Measurements from ENCODE around the gene LRP1-AS. TPM values are rescaled to one million over a fixed set of nuclear protein-coding genes. Genes with fewer than 3 reads are reported as not detected.

The LRP1-AS gene
- total RNA-seq, 6 experiments from 2014 or later, result not detected

- intact Hi-C loops (cut with DNase I), result no loop called here
- no peak for TF ChIP-seq POLR2A (IDR thresholded peaks at IDR 0.05)
Measured at GRCh38 chr12:57185906-57186508, 38.6 kb upstream of the LRP1-AS start.

GRCh38 chr12:57185403-57185802 lies 38.0 kb upstream of the LRP1-AS start:
- ATAC-seq, result peak in 1 of 4 donors; percentile 7
- TF ChIP-seq CTCF (IDR thresholded peaks at IDR 0.05) (no peak), POLR2A (IDR thresholded peaks at IDR 0.05) (no peak)

More at GRCh38 chr12:57185906-57186508, 38.6 kb upstream of the LRP1-AS start:
- Histone ChIP-seq H3K4me1 (no peaks in the 10 kb centered on the region), H3K4me3 (no peak overlapping the region), H3K9me3 (no peaks in the 10 kb centered on the region), H3K27me3 (no peaks in the 10 kb centered on the region), H3K27ac (no peak overlapping the region), H3K36me3 (peaks cover 7 to 97% (median 59%) of the 10 kb centered on the region in 4 donors)
- no peak for DNase-seq
- WGBS (ENCODE audit: insufficient coverage, low coverage, low lambda C conversion rate, missing lambda C conversion rate), result 80% methylated on average over 3 of the region's 12 CpGs
- no peak for ATAC-seq

GRCh38 chr12:57183939-57184725 lies 36.7 kb upstream of the LRP1-AS start:
- Histone ChIP-seq H3K36me3 (peaks cover 7 to 97% (median 62%) of the 10 kb centered on the region in 4 donors), H3K27ac (no peak overlapping the region), H3K4me1 (no peaks in the 10 kb centered on the region), H3K27me3 (no peaks in the 10 kb centered on the region), H3K4me3 (no peak overlapping the region), H3K9me3 (no peaks in the 10 kb centered on the region)
- 80% methylated on average over 1 of the region's 22 CpGs for WGBS (ENCODE audit: insufficient coverage, low coverage, low lambda C conversion rate, missing lambda C conversion rate)
- TF ChIP-seq POLR2A (IDR thresholded peaks at IDR 0.05) (no peak), CTCF (IDR thresholded peaks at IDR 0.05) (no peak)
- DNase-seq, result peak in 1 of 3 donors; percentile 19
- no peak for ATAC-seq
- intact Hi-C loops (cut with DNase I), result loop anchor here (5.0 kb wide), 2 partner anchors 57 to 62 kb away; partner anchors contain the start of gene LRP1 (in 1 of the 2)

More at GRCh38 chr12:57185403-57185802, 38.0 kb upstream of the LRP1-AS start:
- Histone ChIP-seq H3K27ac (no peak overlapping the region), H3K4me1 (no peaks in the 10 kb centered on the region), H3K9me3 (no peaks in the 10 kb centered on the region), H3K27me3 (no peaks in the 10 kb centered on the region), H3K36me3 (peaks cover 7 to 97% (median 60%) of the 10 kb centered on the region in 4 donors), H3K4me3 (no peak overlapping the region)
- WGBS (ENCODE audit: insufficient coverage, low coverage, low lambda C conversion rate, missing lambda C conversion rate), result no CpG with 5 or more reads among the region's 25 CpGs
- intact Hi-C loops (cut with DNase I), result no loop called here
- no peak for DNase-seq

- DNase-seq (peak in 2 of 3 donors; percentile 71 to 74), ATAC-seq (peak; percentile 82 to 91 (median 84))
- Histone ChIP-seq H3K27ac (no peak overlapping the region), H3K4me3 (no peak overlapping the region), H3K9me3 (no peaks in the 10 kb centered on the region), H3K4me1 (no peaks in the 10 kb centered on the region), H3K36me3 (peaks cover 7 to 96% (median 66%) of the 10 kb centered on the region in 4 donors), H3K27me3 (no peaks in the 10 kb centered on the region)
- whole genome bisulfite sequencing (ENCODE audit: insufficient coverage, low coverage, low lambda C conversion rate, missing lambda C conversion rate), result 44% methylated on average over 3 of the region's 13 CpGs
- intact Hi-C loops (cut with DNase I), result loop anchor here (5.0 kb wide), 2 partner anchors 56 to 61 kb away; partner anchors contain the start of gene LRP1 (in 1 of the 2)
- TF ChIP-seq POLR2A (IDR thresholded peaks at IDR 0.05) (no peak), CTCF (IDR thresholded peaks at IDR 0.05) (peak; percentile 78 to 87 (median 82))
Measured at GRCh38 chr12:57182918-57183575, 35.6 kb upstream of the LRP1-AS start.
